K562 (cell line): Measurements from ENCODE around the gene NR3C1. TPM values are rescaled to one million over a fixed set of nuclear protein-coding genes. Genes with fewer than 3 reads are reported as not detected.

Experiments
- ATAC-seq: fragments of 200-7000 bp; cut with Tn5 transposase; 3 replicates; pipeline ENCODE4 v1.9.1; 2020; ENCODE audit warnings: moderate library complexity
- BruUV-seq: library from RNA; stranded (reverse); fragments of 400-500 nt; replicated peaks from 2 replicates; lab custom pipeline; 2021; lab: Mats Ljungman, UMichigan
- CTCF ChIA-PET: fragments of 300-600 bp; formaldehyde crosslinking; extraction: SDS; loops from one replicate; lab custom pipeline; 2021; ENCODE audit warnings: low intra/inter-chr PET ratio; lab: Yijun Ruan, JAX
- POLR2A ChIA-PET: fragments of 300-600, 350-650 bp; sonication (Branson Sonifier 250); formaldehyde crosslinking; extraction: SDS; loops from one replicate; lab custom pipeline; 2021; ENCODE audit warnings: antibody characterized with exemption, inconsistent platforms; lab: Yijun Ruan, JAX
- DNase-seq, 4 experiments: peaks; one replicate each; pipeline versions ENCODE4 v3.0.0 to v3.0.0-alpha.2; 2011 to 2018; ENCODE audit warnings: low spot score in 3 of 4, mixed read lengths in 3 of 4; ENCODE audit errors: extremely low read depth in 1 of 4
- FAIRE-seq: peaks from 2 replicates; lab custom pipeline; 2011; peaks lifted over from hg19 to GRCh38; lab: Jason Lieb, UNC
- H2AFZ ChIP-seq: 2 replicates; pipeline ENCODE4 v1.6.0; 2011; ENCODE audit warnings: low read depth, low read length, control low read depth, inconsistent platforms
- H3K27ac ChIP-seq: fragments of 200-600 bp; 3 replicates; pipeline ENCODE4 v1.8.0; 2011; ENCODE audit warnings: low read depth, mild to moderate bottlenecking, control low read depth, inconsistent platforms, low read length, moderate library complexity, mixed read lengths; ENCODE audit errors: extremely low read depth
- H3K27me3 ChIP-seq, 2 experiments: fragments of 300-600 bp in 1 of 2; 2 replicates in 1 of 2; 3 replicates in 1 of 2; pipeline versions ENCODE4 v1.6.0 to v1.8.0; 2011; ENCODE audit warnings: inconsistent platforms in 2 of 2, low read length in 2 of 2, mild to moderate bottlenecking in 1 of 2, mixed read lengths in 1 of 2, moderate library complexity in 1 of 2; ENCODE audit not compliant: control insufficient read depth in 2 of 2, insufficient read depth in 2 of 2
- H3K36me3 ChIP-seq: fragments of 300-600 bp; 3 replicates; pipeline ENCODE4 v1.8.0; 2011; ENCODE audit warnings: mild to moderate bottlenecking, low read length, inconsistent platforms; ENCODE audit not compliant: control insufficient read depth, insufficient read depth
- H3K4me1 ChIP-seq, 2 experiments: fragments of 200-600 bp in 1 of 2; replicated peaks in 1 of 2; 2 replicates in 1 of 2; 3 replicates in 1 of 2; pipeline versions ENCODE4 v1.5.1 to v1.8.0; 2011; ENCODE audit warnings: inconsistent platforms in 2 of 2, low read length in 2 of 2, mild to moderate bottlenecking in 1 of 2, mixed read lengths in 1 of 2, moderate library complexity in 1 of 2; ENCODE audit not compliant: control insufficient read depth in 2 of 2, insufficient read depth in 2 of 2
- H3K4me2 ChIP-seq: 2 replicates; pipeline ENCODE4 v1.6.1; 2011; ENCODE audit warnings: low read length, control low read depth, inconsistent platforms, mixed read lengths; ENCODE audit not compliant: insufficient read depth
- H3K4me3 ChIP-seq: fragments of 200-600 bp; sonication (generic), shearing (Covaris generic); 2 replicates; pipeline ENCODE4 v1.5.1; 2016; ENCODE audit warnings: control low read depth, inconsistent platforms
- H3K79me2 ChIP-seq: fragments of 200-600 bp; 3 replicates; pipeline ENCODE4 v1.8.0; 2011; ENCODE audit warnings: low read length, inconsistent platforms; ENCODE audit not compliant: control insufficient read depth, insufficient read depth
- H3K9ac ChIP-seq, 2 experiments: 2 replicates each; pipeline versions ENCODE4 v1.6.0 to v1.6.1; 2011; ENCODE audit warnings: low read depth in 2 of 2, low read length in 2 of 2, control low read depth in 1 of 2, inconsistent platforms in 1 of 2, mild to moderate bottlenecking in 1 of 2, mixed read lengths in 1 of 2; ENCODE audit not compliant: insufficient read depth in 1 of 2
- H3K9me1 ChIP-seq: one replicate; pipeline ENCODE4 v1.6.0; 2011; ENCODE audit warnings: inconsistent platforms, mild to moderate bottlenecking, low read length, moderate library complexity; ENCODE audit not compliant: control insufficient read depth, insufficient read depth
- H3K9me3 ChIP-seq: replicated peaks from 2 replicates; pipeline ENCODE4 v1.5.1; 2011; ENCODE audit warnings: low read depth, low read length, inconsistent platforms; ENCODE audit not compliant: control insufficient read depth, insufficient read depth
- H4K20me1 ChIP-seq: replicated peaks from 2 replicates; pipeline ENCODE4 v1.6.1; 2011; ENCODE audit warnings: low read length, inconsistent platforms, mixed read lengths; ENCODE audit not compliant: control insufficient read depth, insufficient read depth
- ESRRB ChIP-seq: fragments of 250-450 bp; sonication (Bioruptor Pico); IDR thresholded peaks from 2 replicates; pipeline ENCODE4 v1.5.0; 2020; ENCODE audit warnings: mild to moderate bottlenecking, moderate library complexity, borderline replicate concordance
- MAZ ChIP-seq, 2 experiments: fragments of 450-650 bp in 1 of 2; sonication (generic) in 1 of 2; formaldehyde crosslinking; IDR thresholded peaks in 1 of 2; conservative IDR thresholded peaks in 1 of 2; 2 replicates each; pipeline versions ENCODE4 v1.4.0 to v1.5.0; 2020; ENCODE audit warnings: mild to moderate bottlenecking in 1 of 2, missing genetic modification reagents in 1 of 2
- RFX1 ChIP-seq: fragments of 450-650 bp; IDR thresholded peaks from 2 replicates; pipeline ENCODE4 v1.6.1; 2016; ENCODE audit warnings: mild to moderate bottlenecking, moderate library complexity
- SOX6 ChIP-seq: fragments of 450-650 bp; IDR thresholded peaks from 2 replicates; pipeline ENCODE4 v1.6.1; 2014; ENCODE audit warnings: mild to moderate bottlenecking
- TARDBP ChIP-seq: fragments of 450-650 bp; IDR thresholded peaks from 2 replicates; pipeline ENCODE4 v1.6.1; 2016
- ZNF184 ChIP-seq: sonication (generic); formaldehyde crosslinking; IDR thresholded peaks from 2 replicates; pipeline ENCODE4 v1.5.0; 2020; ENCODE audit warnings: missing genetic modification reagents
- ZNF431 ChIP-seq: sonication (generic); formaldehyde crosslinking; IDR thresholded peaks from 2 replicates; pipeline ENCODE4 v1.8.0; 2022; ENCODE audit warnings: mild to moderate bottlenecking, missing genetic modification reagents
- ZNF584 ChIP-seq: fragments of 200-800 bp; sonication (Bioruptor generic); IDR thresholded peaks from 2 replicates; pipeline ENCODE4 v1.6.1; 2016; ENCODE audit warnings: low read depth, mild to moderate bottlenecking, missing genetic modification characterization, missing compliant biosample characterization
- WGBS: fragments of 100-300 bp; shearing (Covaris generic); methylation state at CpG from one replicate; pipeline ENCODE4 v1.1.6; 2016; ENCODE audit warnings: low coverage, mixed read lengths; ENCODE audit not compliant: insufficient coverage; ENCODE audit errors: missing lambda C conversion rate; 5-methylcytosine and 5-hydroxymethylcytosine counted together
- in situ Hi-C: fragments of 300-500 bp; cut with MboI; formaldehyde crosslinking; loops from 4 replicates; pipeline ENCODE4 v1.15.0; 2018; ENCODE audit warnings: inconsistent platforms, mixed read lengths
- intact Hi-C: fragments of 100-400 bp; cut with micrococcal nuclease; formaldehyde crosslinking; loops from 2 replicates; pipeline ENCODE4 v1.14.2; 2022
- polyA plus RNA-seq, 8 experiments: library from polyadenylated mRNA; depleted of rRNA in 4 of 8; stranded (reverse) in 5 of 8; unstranded in 3 of 8; fragments of >200 nt; fragmentation: Nextera tagmentation in 2 of 8; fragmentation: Illumina TruSeq in 1 of 8; extraction: Ambion mirVana in 2 of 8; extraction: Trizol in 1 of 8; gene quantifications; 2 replicates each; pipeline versions ENCODE4 v1.2.1 to v1.2.3, GENCODE V29; 2011 to 2014; ENCODE audit warnings: inconsistent platforms in 1 of 8, missing spikeins in 1 of 8
- total RNA-seq, 7 experiments: library from RNA; depleted of rRNA in 6 of 7; stranded (reverse); fragments of >200 nt in 6 of 7; fragmentation: Illumina TruSeq in 2 of 7; extraction: Trizol in 2 of 7; gene quantifications; 2 replicates each; pipeline versions ENCODE4 v1.2.1 to v1.2.3, GENCODE V29; 2011 to 2021; ENCODE audit warnings: low replicate concordance in 1 of 7
- TF ChIP-seq, protein P1 (sequence below): fragments of 200-600 bp; sonication (generic); IDR thresholded peaks from one replicate; pipeline ENCODE4 v1.6.1; 2012; ENCODE audit warnings: mild to moderate bottlenecking, low read depth, low read length, inconsistent platforms
- TF ChIP-seq, protein P2 (sequence below), 2 experiments: fragments of 450-650 bp in 1 of 2; sonication (generic) in 1 of 2; formaldehyde crosslinking in 1 of 2; IDR thresholded peaks in 1 of 2; conservative IDR thresholded peaks in 1 of 2; 2 replicates each; pipeline versions ENCODE4 v1.6.1 to v1.8.1; 2016 to 2023; ENCODE audit warnings: mild to moderate bottlenecking in 2 of 2, moderate library complexity in 2 of 2, inconsistent platforms in 1 of 2, missing genetic modification reagents in 1 of 2

Gene NR3C1
- total and polyA plus RNA-seq, 9 of the 15 experiments (the other 6 are each of a cell fraction or from before 2014, with no cell fraction given), result 8.2 to 36.0 (median 15.0) TPM

DNA sequence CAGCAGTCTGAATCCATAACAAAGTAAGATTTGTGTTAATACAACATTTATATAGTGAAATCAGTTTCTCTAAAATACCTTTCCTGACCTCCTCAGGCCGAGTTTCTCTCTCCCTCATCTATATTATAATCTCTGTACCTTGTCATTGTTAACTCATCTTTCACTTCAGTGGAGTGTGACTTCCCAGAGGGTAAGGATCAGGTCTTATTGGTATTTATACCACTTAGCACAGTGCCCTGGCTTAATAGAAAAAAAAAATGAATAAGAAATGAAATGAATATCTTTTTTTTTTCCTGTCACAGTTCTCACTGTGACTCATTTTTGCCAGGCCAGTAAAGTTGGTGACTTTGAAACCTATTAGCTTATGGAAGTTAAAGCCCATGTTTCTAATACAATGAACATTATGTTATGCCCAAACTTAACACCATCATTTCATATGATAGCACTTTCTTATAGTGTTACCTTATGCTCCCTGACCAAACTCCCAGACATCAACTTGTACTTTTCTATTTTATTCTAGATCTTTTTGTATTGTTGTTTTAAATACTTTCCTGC lies 90.1 kb downstream of the NR3C1 start:
- peaks cover 18% of the 10 kb centered on the region for H3K79me2 ChIP-seq
- DNase-seq (no peak), ATAC-seq (no peak), FAIRE-seq (no peak)
- H3K4me3 ChIP-seq, result no peak overlapping the region
- intact Hi-C loops (no loop called here), in situ Hi-C loops (no loop called here)
- no peaks in the 10 kb centered on the region for H3K9me1 ChIP-seq
- H3K9ac ChIP-seq, result no peak overlapping the region
- ChIA-PET CTCF (no interaction called here), POLR2A (no interaction called here)
- 50% methylated on average over 1 of the region's 1 CpG for WGBS
- H3K4me1 ChIP-seq, result no peaks in the 10 kb centered on the region; a peak in 2 of 5 replicates
- BruUV-seq, result no TSS peak
- H3K9me3 ChIP-seq, result no peaks in the 10 kb centered on the region
- TF ChIP-seq, protein P1, sequence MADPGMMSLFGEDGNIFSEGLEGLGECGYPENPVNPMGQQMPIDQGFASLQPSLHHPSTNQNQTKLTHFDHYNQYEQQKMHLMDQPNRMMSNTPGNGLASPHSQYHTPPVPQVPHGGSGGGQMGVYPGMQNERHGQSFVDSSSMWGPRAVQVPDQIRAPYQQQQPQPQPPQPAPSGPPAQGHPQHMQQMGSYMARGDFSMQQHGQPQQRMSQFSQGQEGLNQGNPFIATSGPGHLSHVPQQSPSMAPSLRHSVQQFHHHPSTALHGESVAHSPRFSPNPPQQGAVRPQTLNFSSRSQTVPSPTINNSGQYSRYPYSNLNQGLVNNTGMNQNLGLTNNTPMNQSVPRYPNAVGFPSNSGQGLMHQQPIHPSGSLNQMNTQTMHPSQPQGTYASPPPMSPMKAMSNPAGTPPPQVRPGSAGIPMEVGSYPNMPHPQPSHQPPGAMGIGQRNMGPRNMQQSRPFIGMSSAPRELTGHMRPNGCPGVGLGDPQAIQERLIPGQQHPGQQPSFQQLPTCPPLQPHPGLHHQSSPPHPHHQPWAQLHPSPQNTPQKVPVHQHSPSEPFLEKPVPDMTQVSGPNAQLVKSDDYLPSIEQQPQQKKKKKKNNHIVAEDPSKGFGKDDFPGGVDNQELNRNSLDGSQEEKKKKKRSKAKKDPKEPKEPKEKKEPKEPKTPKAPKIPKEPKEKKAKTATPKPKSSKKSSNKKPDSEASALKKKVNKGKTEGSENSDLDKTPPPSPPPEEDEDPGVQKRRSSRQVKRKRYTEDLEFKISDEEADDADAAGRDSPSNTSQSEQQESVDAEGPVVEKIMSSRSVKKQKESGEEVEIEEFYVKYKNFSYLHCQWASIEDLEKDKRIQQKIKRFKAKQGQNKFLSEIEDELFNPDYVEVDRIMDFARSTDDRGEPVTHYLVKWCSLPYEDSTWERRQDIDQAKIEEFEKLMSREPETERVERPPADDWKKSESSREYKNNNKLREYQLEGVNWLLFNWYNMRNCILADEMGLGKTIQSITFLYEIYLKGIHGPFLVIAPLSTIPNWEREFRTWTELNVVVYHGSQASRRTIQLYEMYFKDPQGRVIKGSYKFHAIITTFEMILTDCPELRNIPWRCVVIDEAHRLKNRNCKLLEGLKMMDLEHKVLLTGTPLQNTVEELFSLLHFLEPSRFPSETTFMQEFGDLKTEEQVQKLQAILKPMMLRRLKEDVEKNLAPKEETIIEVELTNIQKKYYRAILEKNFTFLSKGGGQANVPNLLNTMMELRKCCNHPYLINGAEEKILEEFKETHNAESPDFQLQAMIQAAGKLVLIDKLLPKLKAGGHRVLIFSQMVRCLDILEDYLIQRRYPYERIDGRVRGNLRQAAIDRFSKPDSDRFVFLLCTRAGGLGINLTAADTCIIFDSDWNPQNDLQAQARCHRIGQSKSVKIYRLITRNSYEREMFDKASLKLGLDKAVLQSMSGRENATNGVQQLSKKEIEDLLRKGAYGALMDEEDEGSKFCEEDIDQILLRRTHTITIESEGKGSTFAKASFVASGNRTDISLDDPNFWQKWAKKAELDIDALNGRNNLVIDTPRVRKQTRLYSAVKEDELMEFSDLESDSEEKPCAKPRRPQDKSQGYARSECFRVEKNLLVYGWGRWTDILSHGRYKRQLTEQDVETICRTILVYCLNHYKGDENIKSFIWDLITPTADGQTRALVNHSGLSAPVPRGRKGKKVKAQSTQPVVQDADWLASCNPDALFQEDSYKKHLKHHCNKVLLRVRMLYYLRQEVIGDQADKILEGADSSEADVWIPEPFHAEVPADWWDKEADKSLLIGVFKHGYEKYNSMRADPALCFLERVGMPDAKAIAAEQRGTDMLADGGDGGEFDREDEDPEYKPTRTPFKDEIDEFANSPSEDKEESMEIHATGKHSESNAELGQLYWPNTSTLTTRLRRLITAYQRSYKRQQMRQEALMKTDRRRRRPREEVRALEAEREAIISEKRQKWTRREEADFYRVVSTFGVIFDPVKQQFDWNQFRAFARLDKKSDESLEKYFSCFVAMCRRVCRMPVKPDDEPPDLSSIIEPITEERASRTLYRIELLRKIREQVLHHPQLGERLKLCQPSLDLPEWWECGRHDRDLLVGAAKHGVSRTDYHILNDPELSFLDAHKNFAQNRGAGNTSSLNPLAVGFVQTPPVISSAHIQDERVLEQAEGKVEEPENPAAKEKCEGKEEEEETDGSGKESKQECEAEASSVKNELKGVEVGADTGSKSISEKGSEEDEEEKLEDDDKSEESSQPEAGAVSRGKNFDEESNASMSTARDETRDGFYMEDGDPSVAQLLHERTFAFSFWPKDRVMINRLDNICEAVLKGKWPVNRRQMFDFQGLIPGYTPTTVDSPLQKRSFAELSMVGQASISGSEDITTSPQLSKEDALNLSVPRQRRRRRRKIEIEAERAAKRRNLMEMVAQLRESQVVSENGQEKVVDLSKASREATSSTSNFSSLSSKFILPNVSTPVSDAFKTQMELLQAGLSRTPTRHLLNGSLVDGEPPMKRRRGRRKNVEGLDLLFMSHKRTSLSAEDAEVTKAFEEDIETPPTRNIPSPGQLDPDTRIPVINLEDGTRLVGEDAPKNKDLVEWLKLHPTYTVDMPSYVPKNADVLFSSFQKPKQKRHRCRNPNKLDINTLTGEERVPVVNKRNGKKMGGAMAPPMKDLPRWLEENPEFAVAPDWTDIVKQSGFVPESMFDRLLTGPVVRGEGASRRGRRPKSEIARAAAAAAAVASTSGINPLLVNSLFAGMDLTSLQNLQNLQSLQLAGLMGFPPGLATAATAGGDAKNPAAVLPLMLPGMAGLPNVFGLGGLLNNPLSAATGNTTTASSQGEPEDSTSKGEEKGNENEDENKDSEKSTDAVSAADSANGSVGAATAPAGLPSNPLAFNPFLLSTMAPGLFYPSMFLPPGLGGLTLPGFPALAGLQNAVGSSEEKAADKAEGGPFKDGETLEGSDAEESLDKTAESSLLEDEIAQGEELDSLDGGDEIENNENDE, result no peak
- TF ChIP-seq ZNF184 (no peak), ZNF584 (CRISPR knock-in tag) (no peak), ZNF431 (no peak), ESRRB (CRISPR knock-in tag) (no peak), TARDBP (no peak), MAZ (CRISPR knock-in tag; conservative IDR thresholded peaks at IDR 0.05 in 1 of 2, IDR thresholded peaks at IDR 0.05 in 1 of 2) (no peak), SOX6 (no peak), RFX1 (no peak)
- TF ChIP-seq, protein P2, sequence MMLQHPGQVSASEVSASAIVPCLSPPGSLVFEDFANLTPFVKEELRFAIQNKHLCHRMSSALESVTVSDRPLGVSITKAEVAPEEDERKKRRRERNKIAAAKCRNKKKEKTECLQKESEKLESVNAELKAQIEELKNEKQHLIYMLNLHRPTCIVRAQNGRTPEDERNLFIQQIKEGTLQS (IDR thresholded peaks at IDR 0.05), result no peak
- TF ChIP-seq, protein P2 (CRISPR knock-in tag; conservative IDR thresholded peaks at IDR 0.05), result no peak
- H3K36me3 ChIP-seq, result peaks cover 47% of the 10 kb centered on the region; the same call in 2 of the 3 replicates
- H3K4me2 ChIP-seq, result no peak overlapping the region
- H2AFZ ChIP-seq, result no peak overlapping the region
- no peaks in the 10 kb centered on the region for H3K27me3 ChIP-seq
- no peaks in the 10 kb centered on the region for H4K20me1 ChIP-seq
- no peak overlapping the region for H3K27ac ChIP-seq
